NCI-H2227 (cell line): ENCODE results near the gene EGFL6.
"Not testable (repeated sequence)": the region's sequence is repeated elsewhere in the genome, so short reads cannot be mapped to it uniquely, and the experiment has no call there.

Source experiments
- DNase-seq: peaks from one replicate; lab custom pipeline; 2025; ENCODE audit not compliant: unreplicated experiment; lab: John Stamatoyannopoulos, UW

EGFL6 gene

DNA sequence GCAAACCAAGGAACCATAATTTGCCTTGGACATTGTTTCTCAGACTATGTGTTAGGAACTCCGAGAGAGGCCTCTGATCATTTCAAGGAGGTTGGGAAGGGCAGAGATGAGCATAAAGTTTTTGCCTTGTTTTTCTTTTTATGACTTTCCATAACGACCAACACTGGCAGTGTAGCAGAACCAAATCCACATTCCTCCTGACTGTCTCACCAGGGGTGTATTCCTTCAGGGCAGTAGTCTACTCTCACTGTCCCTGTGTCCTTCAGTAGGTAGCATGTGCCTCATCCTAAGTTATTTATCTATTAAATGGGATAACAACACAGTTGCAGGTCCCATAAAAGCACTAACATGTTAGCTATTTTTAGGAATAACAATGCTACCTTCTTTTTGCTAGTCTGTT is 20.8 kb downstream of the EGFL6 start:
- no peak for DNase-seq

DNA sequence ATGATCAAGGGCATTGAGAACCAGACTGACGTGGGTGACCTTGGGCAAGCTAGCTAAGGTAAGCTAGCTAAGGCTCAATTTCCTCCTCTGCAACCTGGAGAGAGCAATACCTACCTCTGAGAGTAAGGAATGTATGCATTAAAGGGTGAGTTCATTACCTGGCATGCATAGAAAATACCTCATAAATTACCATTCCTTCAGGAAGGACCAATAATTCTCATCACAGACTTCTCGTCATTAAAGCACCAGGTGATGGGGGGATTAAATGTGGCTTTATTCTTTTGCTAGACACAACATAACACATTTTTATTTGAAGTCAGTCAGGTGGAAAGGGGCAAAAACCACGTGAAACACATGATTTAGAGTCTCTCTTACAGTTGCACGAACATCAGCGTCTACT is 21.5 kb downstream of the EGFL6 start:
- no peak for DNase-seq

DNA sequence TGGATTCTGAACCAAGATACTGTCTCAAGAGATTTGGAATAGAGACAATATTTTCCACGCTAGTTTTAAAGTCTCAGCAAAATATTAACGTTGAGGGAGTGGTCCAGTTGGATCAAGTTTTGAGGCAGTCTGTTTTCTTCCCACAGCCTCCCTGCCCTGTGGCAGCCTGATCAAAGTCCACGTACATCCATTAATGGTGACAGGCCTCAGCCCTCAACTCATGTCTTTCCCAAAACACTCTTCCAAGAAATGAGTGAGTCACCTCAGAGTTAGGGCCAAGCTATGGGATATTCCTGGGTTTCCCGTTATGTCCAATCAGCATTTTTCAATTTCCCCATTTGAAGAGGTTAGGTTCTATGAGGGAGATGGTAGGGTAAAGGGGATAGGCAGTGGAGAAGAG is 28.5 kb downstream of the EGFL6 start:
- no peak for DNase-seq

DNA sequence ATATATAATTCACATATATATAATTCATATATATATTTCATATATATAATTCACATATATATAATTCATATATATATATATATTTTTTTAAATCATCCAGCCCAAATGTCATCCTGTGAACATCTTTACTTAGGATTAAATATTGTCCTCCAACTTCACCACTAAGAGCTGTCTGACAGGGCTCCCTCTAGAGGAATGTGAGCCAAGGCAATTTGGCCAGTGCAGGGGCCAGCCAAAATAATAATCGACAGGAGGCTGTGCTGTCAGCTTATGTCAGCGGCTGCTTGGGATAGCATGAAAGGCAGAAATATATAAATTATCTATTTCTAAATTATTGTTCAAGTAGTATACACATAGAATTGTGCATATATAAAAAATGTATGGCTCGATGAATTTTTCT is 29.5 kb downstream of the EGFL6 start:
- no peak for DNase-seq

DNA sequence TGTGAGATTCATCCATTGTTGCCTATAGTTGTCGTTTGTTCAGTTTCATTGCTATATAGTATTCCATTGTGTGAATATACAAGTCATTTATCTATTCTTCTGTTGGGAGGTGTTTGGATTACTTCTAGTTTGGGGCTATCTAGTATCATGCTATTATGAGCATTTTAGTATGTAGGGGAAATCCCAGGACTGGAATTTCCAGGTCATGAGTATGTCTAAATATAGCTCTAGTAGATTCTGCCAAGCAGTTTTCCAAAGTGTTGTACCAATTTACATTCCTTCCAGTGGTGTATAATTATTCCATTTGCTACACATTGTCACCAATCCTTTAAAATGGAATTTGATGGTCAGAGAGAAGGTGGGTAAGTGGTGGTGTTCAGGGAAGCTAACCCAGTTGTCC is 30.1 kb downstream of the EGFL6 start:
- no peak for DNase-seq

DNA sequence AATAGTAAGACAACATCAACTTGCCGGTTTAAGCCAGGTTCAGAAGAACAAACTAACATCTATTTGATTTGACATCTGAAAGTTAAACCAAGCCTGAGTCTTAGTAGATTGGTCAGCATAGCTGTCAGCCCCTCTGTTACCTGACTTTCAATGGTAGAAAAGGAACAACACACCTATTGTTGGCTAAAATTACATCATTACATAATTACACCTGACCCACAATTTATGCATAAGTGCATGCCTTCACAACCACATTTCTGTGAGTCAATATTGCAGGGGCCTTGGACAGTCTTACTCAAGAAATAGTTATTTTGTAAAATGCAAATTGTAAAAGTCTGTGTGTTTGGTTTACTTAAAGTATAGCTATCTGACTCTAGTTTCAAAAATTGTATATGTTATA is 36.2 kb downstream of the EGFL6 start:
- no peak for DNase-seq

DNA sequence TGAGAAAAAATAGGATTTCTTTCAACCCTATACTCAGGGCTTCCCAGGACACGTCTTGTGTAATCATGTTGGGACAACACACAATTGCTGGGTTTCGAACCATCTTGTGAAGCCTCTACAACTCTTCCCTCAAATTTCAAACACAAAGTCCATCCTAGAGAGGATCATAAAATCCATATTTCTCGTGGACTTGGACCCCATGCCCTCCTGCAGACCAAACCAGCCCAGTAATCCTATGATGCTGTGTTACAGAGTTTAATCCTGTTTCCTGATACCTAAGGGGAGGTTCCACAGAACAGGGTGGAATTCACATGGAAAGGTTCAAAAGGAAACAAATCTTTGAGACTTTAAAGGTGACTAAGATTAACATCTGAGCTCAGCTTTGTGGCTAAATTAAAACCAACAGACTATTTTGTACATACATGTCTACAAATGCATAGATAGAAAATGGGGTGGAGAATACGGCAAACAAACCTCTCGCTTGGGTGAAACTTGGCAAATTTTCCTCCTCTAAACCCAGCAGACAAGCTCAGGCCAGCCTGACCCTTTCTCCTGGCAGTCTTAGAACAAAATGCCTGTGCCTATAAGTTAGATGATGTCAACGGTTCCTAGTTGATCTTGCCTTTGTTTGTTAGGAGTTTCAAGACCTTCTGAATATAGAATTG is 38.1 kb downstream of the EGFL6 start:
- no peak for DNase-seq

DNA sequence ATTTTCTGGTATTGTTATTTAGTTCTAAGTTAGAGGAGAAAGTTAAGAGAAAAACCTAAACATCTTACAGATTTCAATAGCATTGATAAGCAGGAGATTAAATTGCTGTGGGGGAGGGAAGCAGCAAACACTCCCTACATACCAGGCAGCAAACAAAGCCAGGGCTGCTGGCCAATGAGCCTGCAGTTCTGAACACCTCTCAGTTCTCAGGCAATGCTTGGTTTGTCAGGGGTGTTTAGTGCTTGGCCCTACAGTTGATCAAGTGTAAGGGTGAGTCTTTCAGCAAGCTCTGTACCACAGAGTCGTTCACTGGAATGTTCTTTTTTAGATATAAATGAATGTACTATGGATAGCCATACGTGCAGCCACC is 38.6 kb downstream of the EGFL6 start:
- DNase-seq, result no peak

DNA sequence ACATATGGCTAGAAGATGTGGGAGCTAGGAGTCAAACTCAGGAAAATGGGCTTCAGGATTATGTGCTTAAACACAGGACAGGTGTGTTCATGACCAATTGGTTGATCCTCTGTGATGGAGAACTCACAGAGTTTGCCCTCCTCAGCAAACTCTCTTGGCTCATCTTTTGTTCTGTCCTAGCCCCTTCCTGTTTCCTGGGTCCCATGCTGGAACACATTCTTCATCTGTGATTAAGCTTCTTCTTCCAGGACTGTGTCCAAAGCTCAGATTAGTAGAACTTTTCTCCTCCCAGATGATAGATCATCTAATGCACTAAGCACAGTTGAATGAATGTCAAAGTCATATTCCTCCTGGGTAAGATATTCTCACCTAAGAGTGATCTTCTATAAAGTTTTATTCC is 44.8 kb downstream of the EGFL6 start:
- no peak for DNase-seq

DNA sequence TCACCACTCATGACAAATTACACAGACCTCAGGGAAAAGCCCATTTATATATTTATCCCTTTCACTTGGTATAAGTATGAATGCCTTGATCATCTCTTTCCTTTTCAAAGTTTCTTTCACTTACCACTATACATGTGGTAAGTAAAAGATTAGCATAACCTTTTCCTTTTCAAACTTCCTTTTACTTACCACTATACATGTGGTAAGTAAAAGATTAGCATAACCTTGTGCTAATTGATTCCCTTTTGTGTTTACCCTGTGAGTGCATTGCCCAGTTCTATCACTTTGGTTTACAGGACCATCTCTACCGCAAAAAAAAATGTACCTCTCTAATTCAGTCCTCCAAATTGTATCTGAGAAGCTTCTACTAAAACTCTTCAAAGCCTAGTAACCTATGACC is 50.8 kb downstream of the EGFL6 start:
- DNase-seq, result no peak

DNA sequence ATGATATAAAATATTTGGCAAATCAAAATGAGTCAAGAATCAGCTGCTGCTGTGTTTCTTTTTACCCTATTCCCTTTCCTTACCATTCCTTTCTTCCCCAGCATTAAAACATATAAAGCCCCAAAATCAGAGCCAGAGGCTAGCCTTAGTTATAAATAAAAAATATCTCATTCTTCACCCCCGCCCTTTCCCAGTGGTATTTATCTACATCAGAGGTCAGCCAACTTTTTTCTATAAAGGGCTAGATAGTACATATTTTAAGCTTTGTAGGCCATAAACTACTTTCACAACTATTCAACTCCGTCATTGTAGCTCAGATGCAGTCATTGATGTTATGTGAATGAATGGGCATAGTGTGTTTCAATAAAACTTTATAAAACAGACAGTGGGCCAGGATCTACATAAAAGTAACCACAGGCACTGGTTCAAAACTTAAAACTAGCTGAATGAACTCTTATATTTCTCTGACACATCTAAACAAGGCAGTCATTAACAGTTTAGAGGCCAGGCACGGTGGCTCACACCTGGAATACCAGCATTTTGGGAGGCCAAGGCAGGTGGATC is 53.1 kb downstream of the EGFL6 start:
- DNase-seq, result no peak

DNA sequence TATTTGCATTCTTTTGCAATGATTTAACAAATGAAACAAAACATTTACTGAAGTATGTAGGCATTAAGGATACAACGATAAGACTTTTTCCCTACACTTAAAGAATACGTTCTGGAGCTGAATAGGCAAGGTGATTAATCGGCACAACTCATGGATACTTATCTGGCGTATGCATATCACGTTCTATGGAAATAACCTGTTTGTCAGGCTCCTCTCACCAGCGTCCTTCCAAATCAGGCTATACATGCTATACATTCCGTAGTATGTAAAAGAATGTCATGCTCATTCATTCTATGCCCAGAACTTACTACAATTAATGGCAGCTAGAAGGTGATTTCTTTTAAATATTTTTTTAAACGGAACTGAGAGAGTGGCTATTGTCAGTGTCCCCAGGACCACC is 57.9 kb downstream of the EGFL6 start:
- DNase-seq, result no peak

DNA sequence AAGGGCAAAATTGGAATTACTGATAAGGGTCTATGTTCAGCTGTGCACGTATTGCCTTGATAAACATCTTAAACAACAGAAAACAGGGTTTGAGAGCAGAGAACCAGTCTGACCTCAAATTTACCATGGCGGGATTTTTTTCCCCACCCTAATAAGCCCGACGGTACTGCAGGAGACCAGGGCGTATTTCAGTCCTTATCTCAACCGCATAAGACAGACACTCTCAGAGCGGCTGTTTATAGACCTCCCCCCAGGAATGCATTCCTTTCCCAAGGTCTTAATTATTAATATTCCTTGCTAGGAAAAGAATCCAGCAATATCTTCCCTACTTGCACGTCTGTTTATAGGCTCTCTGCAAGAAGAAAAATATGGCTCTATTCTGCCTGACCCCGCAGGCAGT is 67.8 kb downstream of the EGFL6 start:
- not testable (repeated sequence) for DNase-seq

DNA sequence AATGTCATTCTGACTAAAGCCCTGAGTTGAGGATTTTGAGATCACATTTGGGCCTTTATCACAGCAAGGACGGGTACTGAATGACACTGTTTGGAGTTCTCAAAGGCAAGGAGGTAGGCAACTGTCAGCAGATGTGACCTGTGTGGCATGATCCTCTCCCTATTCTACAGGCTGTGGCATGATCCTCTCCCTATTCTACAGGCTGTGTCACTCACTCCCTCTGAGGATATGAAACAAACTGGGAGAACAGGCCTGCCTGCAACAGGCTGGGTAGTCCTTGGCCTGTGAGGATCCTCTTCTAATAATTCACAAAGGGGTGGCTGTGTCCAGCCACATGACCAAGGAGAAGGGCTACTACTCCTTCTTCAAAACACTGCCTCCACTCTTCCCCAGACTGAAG is 68.6 kb downstream of the EGFL6 start:
- no peak for DNase-seq

DNA sequence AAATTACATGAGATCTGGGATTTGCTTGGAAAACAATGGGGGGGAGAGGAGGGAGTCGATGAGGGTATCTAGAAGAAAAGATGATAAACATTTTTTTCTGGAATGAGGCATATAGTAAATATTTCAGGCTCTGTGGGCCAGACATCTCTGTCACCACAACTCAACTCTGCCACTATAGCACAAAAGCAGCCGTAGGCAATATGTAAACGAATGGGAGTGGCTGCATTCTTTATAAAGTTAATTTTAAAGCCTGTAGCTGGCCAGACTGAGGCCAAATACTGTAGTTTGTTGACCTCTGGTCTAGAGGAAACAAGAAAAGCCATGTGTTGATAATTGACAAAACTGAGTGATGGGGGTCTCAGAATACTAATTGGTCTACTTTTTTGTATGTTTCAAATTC is 69.4 kb downstream of the EGFL6 start:
- no peak for DNase-seq

DNA sequence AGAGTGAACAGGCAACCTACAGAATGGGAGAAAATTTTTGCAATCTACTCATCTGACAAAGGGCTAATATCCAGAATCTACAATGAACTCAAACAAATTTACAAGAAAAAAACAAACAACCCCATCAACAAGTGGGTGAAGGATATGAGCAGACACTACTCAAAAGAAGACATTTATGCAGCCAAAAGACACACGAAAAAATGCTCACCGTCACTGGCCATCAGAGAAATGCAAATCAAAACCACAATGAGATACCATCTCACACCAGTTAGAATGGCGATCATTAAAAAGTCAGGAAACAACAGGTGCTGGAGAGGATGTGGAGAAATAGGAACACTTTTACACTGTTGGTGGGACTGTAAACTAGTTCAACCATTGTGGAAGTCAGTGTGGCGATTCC is 72.3 kb downstream of the EGFL6 start:
- not testable (repeated sequence) for DNase-seq

DNA sequence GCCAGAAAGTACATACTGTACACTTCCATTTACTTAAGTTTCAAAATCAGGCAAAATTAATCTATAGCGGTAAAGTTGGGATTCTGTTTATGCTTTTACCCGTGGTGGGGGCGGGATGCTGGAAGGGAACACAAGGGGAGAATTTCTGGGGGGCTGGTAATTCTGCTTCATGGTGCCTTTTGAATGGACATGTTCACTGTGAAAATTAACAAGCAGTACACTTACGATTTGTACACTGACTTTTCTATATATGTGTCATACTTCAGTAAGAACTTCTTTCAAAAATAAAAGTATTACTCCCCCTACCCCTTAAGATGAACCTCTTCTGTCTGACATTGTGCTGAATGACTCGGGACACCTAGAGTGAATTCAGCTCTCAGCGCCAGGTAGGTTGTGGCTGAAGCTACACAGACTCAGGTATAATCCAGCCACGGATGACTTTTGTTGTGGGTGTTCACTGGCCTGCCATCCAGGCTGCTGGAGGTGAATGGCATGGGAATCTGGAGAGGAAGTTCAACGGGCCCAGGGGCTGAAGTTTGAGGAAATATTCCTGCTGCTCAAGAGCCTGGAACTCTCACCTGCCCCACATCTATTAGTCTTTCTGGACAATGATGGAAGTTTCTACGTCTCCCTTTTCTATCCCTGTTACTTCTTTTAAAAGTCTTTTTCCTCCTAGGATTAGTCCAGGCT is 76.2 kb downstream of the EGFL6 start:
- no peak for DNase-seq

DNA sequence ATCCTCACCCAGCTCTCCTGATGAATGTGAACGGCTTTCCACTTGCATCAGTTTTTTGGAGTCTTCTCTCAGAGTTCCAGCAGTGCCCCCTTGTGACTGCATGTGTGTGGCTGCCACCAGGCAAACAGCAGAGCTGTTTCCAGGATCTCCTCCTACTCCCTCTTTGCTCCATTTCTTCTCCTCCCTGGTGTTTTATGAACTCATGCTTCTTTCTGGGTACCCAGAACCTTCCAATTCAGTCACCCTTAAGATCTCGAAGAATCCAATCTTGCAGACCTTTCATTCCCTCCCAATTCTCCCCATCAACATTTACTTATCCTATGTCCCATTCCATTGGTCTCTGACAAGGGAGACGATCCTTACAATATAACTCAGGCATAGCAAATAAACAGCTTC is 76.8 kb downstream of the EGFL6 start:
- peak; percentile 77 for DNase-seq

DNA sequence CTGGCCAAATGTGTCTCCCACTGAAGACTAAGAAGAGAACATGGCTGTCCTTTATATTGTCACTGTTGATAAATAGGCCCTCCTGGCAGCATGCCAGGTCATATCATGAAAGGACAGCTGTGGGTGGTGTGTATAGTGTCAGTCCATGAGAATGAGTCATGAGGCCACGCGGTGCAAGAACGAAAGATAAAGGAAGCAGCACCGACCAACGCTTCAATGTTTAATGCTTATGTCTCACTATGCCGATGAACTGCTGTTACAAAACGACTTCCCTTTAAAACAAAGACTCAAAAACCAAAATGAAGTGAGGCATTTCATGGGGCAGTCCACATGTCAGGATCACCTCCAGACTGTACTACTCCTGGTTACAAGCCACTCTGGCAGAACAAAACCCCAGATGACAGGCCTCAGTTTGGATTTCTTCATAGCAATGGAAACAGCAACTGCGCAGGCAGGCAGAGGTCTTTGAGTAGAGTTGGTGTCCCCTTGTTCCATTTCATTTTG is 78.4 kb downstream of the EGFL6 start:
- peak; percentile 66 for DNase-seq

DNA sequence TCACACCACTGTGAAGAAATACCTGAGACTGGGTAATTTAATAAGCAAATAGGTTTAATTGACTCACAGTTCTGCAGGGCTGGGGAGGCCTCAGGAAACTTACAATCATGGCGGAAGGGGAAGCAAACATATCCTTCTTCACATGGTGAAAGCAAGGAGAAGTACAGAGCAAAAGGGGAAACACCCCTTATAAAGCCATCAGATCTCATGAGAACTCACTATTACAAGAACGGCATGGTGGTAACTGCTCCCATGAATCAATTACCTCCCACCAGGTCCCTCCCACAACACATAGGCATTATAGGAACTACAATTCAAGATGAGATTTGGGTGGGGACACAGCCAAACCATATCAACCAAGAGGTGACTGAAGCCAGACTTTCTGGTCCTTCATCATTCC is 78.9 kb downstream of the EGFL6 start:
- DNase-seq, result not testable (repeated sequence)

DNA sequence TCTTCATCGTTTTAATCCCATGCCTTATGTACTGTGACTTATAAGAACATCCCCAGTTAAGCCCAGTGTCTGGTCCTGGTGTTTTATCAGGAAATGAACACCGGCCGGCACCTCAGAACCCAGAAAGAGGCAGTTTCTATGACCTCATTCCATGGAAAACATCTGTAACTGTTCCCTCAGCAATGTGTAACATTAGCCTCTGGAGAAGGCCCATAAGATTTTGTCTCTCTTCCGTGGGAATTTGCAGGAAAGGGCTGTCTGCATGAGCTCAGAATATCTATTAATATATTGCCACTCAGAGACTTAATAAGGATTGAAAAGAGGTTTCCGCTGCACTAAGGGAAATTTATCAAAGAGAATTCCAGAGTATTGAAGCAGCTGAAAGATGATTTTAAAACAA is 80.4 kb downstream of the EGFL6 start:
- no peak for DNase-seq

DNA sequence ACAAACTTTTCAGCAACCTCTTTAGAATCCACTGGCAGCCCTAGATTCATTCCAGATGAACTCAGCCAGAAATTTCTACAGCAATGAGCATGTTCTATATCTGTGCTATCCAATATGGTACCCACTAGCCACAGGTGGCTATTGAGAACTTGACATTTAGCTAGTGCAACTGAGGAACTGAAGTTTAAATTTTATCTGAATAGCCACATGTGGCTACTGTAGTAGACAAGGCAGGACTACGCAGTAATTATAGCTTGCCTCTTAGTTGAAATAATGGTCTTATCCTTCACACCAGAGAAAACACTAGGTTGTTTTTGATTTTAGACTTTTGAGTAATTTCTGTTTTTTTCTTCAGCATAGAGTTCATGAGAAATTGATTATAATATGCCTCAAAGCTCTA is 80.9 kb downstream of the EGFL6 start:
- no peak for DNase-seq

DNA sequence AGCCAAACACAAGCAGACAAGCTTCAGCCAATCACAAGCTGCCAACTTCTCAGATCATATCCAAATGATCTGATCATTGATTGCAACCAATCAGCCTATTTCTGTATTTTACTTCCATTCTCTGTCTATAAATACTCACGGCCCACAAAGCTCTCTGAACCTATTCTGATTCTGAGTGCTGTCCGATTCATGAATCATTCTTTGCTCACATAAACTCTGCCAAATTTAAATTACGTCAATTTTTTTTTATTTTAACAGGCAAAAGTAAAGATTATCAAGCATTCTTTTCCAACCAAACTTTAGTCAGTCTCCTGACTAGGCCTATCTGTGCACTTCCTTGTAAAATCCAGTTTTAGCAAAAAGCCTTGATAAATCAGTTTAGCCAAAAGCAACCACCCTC is 81.7 kb downstream of the EGFL6 start:
- no peak for DNase-seq
